ENCODE results near the gene AGAP1. TPM values are rescaled to one million over a fixed set of nuclear protein-coding genes. Genes with fewer than 3 reads are reported as not detected.
A peak's percentile ranks its signal among the peaks of the same experiment; 100 is the strongest.

Gene AGAP1
- total RNA-seq, 1 experiment from 2014 or later = 25.8 TPM

DNA sequence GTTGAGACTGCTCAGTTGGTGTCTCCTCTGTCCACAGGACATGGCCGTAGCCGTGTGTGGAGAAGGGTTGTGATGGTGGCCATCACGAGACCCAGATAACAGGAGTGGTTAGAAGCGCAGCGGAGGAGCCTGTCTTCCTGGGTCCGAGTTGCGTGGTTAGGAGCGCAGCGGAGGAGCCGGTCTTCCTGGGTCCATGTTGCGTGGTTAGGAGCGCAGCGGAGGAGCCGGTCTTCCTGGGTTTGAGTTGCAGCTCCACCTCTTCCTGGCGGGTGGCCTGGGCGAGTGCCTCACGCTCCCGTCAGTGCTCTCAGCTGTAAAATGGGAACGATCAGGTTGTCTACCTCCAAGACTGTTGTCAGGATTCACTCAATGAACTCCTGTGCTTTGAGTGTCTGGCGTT lies 498.2 kb downstream of the AGAP1 start:
- Histone ChIP-seq H3K23ac (ENCODE audit: insufficient read length, low read depth, low read length) (no peak overlapping the region), H2BK15ac (ENCODE audit: low read depth, low read length) (no peak overlapping the region), H4K20me1 (ENCODE audit: control insufficient read depth, insufficient read depth, insufficient read length) (peaks cover 2% of the 10 kb centered on the region), H2BK120ac (ENCODE audit: low read depth, low read length, poor library complexity, severe bottlenecking) (no peak overlapping the region), H4K91ac (ENCODE audit: insufficient read length, low read depth, low read length) (no peak overlapping the region), H2BK5ac (ENCODE audit: insufficient read length, low read length) (no peak overlapping the region), H3K9me3 (ENCODE audit: control insufficient read depth, low read depth, low read length) (no peaks in the 10 kb centered on the region), H4K8ac (replicated peaks; ENCODE audit: insufficient read length, low read depth, low read length) (no peak overlapping the region), H2AK5ac (ENCODE audit: insufficient read length, low read length) (no peak overlapping the region), H3K27me3 (ENCODE audit: insufficient read depth, low read length) (no peaks in the 10 kb centered on the region), H3K9ac (ENCODE audit: extremely low read depth, insufficient read length, low read length) (no peak overlapping the region), H3K14ac (ENCODE audit: insufficient read depth, low read length) (no peak overlapping the region), H3K4me1 (ENCODE audit: insufficient read depth, low read length) (peaks cover 5% of the 10 kb centered on the region; the same call in 1 of the 2 replicates), H2AFZ (ENCODE audit: low read length) (no peak overlapping the region), H3K18ac (ENCODE audit: insufficient read length, low read depth, low read length) (no peak overlapping the region), H3T11ph (ENCODE audit: low read length) (no peak overlapping the region), H3K4ac (ENCODE audit: low read depth, low read length) (no peak overlapping the region), H3K27ac (ENCODE audit: insufficient read length, low read depth, low read length) (no peak overlapping the region), H3K23me2 (ENCODE audit: insufficient read length, low read depth, low read length, poor library complexity, severe bottlenecking) (no peaks in the 10 kb centered on the region), H3K79me1 (ENCODE audit: insufficient read depth, low read depth, low read length, poor library complexity, severe bottlenecking) (no peaks in the 10 kb centered on the region), H2BK12ac (ENCODE audit: insufficient read length, low read depth, low read length) (no peak overlapping the region), H3K79me2 (ENCODE audit: insufficient read depth, low read length) (no peaks in the 10 kb centered on the region; the same call in 1 of the 2 replicates), H4K5ac (ENCODE audit: insufficient read length, low read depth, low read length) (no peak overlapping the region), H3K56ac (ENCODE audit: insufficient read length, low read depth, low read length) (no peak overlapping the region), H3K4me2 (ENCODE audit: insufficient read depth, insufficient read length, low read length) (no peak overlapping the region), H2BK20ac (ENCODE audit: low read depth, low read length, poor library complexity, severe bottlenecking) (no peak overlapping the region)
- 0 out of 7 replicates have a peak overlapping the region, but pooled peaks of 1 of the 3 experiments have one; percentile 39 for H3K27ac Mint-ChIP-seq
- no peak overlapping the region for H3K4me3 Mint-ChIP-seq
- H3K9me3 Mint-ChIP-seq = no peaks in the 10 kb centered on the region
- no peaks in the 10 kb centered on the region; the same call in 1 of the 2 replicates for H3K27me3 Mint-ChIP-seq (ENCODE audit: low read depth)
- DNase-seq = no peak
- no peaks in the 10 kb centered on the region; a peak in 2 of 7 replicates for H3K36me3 Mint-ChIP-seq (ENCODE audit: insufficient read depth in 1 of 3, low read depth in 3 of 3)
- no CpG with 5 or more reads among the region's 20 CpGs for WGBS (ENCODE audit: extremely low coverage, insufficient read length, low lambda C conversion rate)
- no peak for TF ChIP-seq CTCF (conservative IDR thresholded peaks at IDR 0.05)
- H3K4me1 Mint-ChIP-seq = peaks cover 26 to 27% of the 10 kb centered on the region in 2 experiments

Data from H9 (cell line).